ENCODE measurements around the gene MRGPRF.

- no peak for TF ChIP-seq CTCF (IDR thresholded peaks at IDR 0.05; ENCODE audit: poor library complexity, severe bottlenecking)
- TF ChIP-seq TAF1 (IDR thresholded peaks at IDR 0.05; ENCODE audit: low read depth): no peak
Measured at GRCh38 chr11:68974421-68975194, 38.4 kb downstream of the MRGPRF start.

Measured in neural cell (in vitro differentiated cells).